CD4-positive, alpha-beta T cell treated with Interleukin-6 for 4 hours (primary cell): ENCODE results near the gene AIF1L.
"Not testable (repeated sequence)": the region's sequence is repeated elsewhere in the genome, so short reads cannot be mapped to it uniquely, and the experiment has no call there.

Experiments used
- DNase-seq: peaks from one replicate; pipeline ENCODE4 v3.0.0-alpha.2; 2020; ENCODE audit warnings: mixed read lengths

AIF1L gene

GRCh38 chr9:131099845-131100244 is 3.5 kb downstream of the AIF1L start:
- not testable (repeated sequence) for DNase-seq

- DNase-seq = no peak
Measured at GRCh38 chr9:131100445-131100844, 4.1 kb downstream of the AIF1L start.

GRCh38 chr9:131101207-131101964 is 5.1 kb downstream of the AIF1L start:
- no peak for DNase-seq

- no peak for DNase-seq
Measured at GRCh38 chr9:131103024-131103423, 6.7 kb downstream of the AIF1L start.

- DNase-seq = no peak
Measured at GRCh38 chr9:131103535-131103934, 7.2 kb downstream of the AIF1L start.

GRCh38 chr9:131104016-131104740 is 7.8 kb downstream of the AIF1L start:
- DNase-seq = no peak

- no peak for DNase-seq
Measured at GRCh38 chr9:131105952-131106351, 9.6 kb downstream of the AIF1L start.

- DNase-seq = no peak
Measured at GRCh38 chr9:131107760-131108159, 11.4 kb downstream of the AIF1L start.

GRCh38 chr9:131111186-131111853 is 15.0 kb downstream of the AIF1L start:
- DNase-seq = no peak

GRCh38 chr9:131111854-131112311 is 15.6 kb downstream of the AIF1L start:
- no peak for DNase-seq

- DNase-seq = no peak
Measured at GRCh38 chr9:131112374-131113154, 16.2 kb downstream of the AIF1L start.

GRCh38 chr9:131113655-131114054 is 17.3 kb downstream of the AIF1L start:
- no peak for DNase-seq

- DNase-seq = no peak
Measured at GRCh38 chr9:131114084-131114535, 17.8 kb downstream of the AIF1L start.

GRCh38 chr9:131115360-131115742 is 19.0 kb downstream of the AIF1L start:
- DNase-seq = not testable (repeated sequence)

GRCh38 chr9:131116281-131117120 is 20.2 kb downstream of the AIF1L start:
- DNase-seq = no peak

GRCh38 chr9:131117121-131117761 is 20.9 kb downstream of the AIF1L start:
- DNase-seq = no peak

- DNase-seq = no peak
Measured at GRCh38 chr9:131117762-131118145, 21.4 kb downstream of the AIF1L start.

GRCh38 chr9:131119600-131119999 is 23.3 kb downstream of the AIF1L start:
- no peak for DNase-seq

- no peak for DNase-seq
Measured at GRCh38 chr9:131120620-131121228, 24.4 kb downstream of the AIF1L start.

GRCh38 chr9:131121346-131121745 is 25.0 kb downstream of the AIF1L start:
- no peak for DNase-seq

- DNase-seq = no peak
Measured at GRCh38 chr9:131122158-131122557, 25.8 kb downstream of the AIF1L start.
